B cell (primary cell): ENCODE data around the gene ZYG11A. TPM values are rescaled to one million over a fixed set of nuclear protein-coding genes. Genes with fewer than 3 reads are reported as not detected.
"Not testable (repeated sequence)": the region's sequence is repeated elsewhere in the genome, so short reads cannot be mapped to it uniquely, and the experiment has no call there.

ENCODE experiments used
- ATAC-seq: fragments of 200-7000 bp; cut with Tn5 transposase; one replicate; pipeline ENCODE4 v1.10.0; 2021; ENCODE audit warnings: low read depth, mild to moderate bottlenecking, moderate number of reproducible peaks, moderate library complexity
- CTCF ChIA-PET: fragments of 350-600 bp; sonication (Branson Sonifier 250); formaldehyde crosslinking; loops from one replicate; lab custom pipeline; 2021; ENCODE audit warnings: antibody characterized with exemption, inconsistent platforms; lab: Charles Lee
- POLR2A ChIA-PET: fragments of 350-600 bp; sonication (Branson Sonifier 250); formaldehyde crosslinking; loops from one replicate; lab custom pipeline; 2021; ENCODE audit warnings: antibody characterized with exemption; lab: Charles Lee
- DNase-seq: peaks from one replicate; pipeline ENCODE4 v3.0.0; 2013
- H2AFZ ChIP-seq: 2 replicates; pipeline ENCODE4 v1.6.1; 2012; ENCODE audit warnings: mild to moderate bottlenecking, low read depth, low read length; ENCODE audit not compliant: insufficient read depth, poor library complexity, severe bottlenecking
- H3K27ac ChIP-seq, 2 donors: 1 replicate in 1 of 2; 2 replicates in 1 of 2; pipeline ENCODE4 v1.5.1; 2012 to 2013; ENCODE audit warnings: low read length in 2 of 2, mild to moderate bottlenecking in 2 of 2, moderate library complexity in 1 of 2
- H3K27me3 ChIP-seq, 4 experiments: fragments of 200-600 bp in 1 of 4; sonication (generic) in 1 of 4; replicated peaks in 1 of 4; 1 replicate in 2 of 4; 2 replicates in 2 of 4; pipeline versions ENCODE4 v1.6.1 to v1.7.0; 2013 to 2016; ENCODE audit warnings: low read length in 3 of 4, mild to moderate bottlenecking in 2 of 4, mixed read lengths in 1 of 4, moderate library complexity in 1 of 4; ENCODE audit not compliant: insufficient read depth in 4 of 4, control insufficient read depth in 3 of 4; ENCODE audit errors: control extremely low read depth in 1 of 4
- H3K36me3 ChIP-seq, 2 experiments: replicated peaks in 1 of 2; 1 replicate in 1 of 2; 2 replicates in 1 of 2; pipeline versions ENCODE4 v1.6.1 to v1.7.1; 2013; ENCODE audit warnings: low read length in 1 of 2; ENCODE audit not compliant: insufficient read depth in 2 of 2, control insufficient read depth in 1 of 2; ENCODE audit errors: control extremely low read depth in 1 of 2, extremely low read depth in 1 of 2
- H3K4me1 ChIP-seq, 2 donors: fragments of 200-600 bp in 1 of 2; sonication (generic) in 1 of 2; 1 replicate in 1 of 2; 2 replicates in 1 of 2; pipeline versions ENCODE4 v1.5.1 to v1.6.1; 2013 to 2017; ENCODE audit warnings: low read length in 2 of 2; ENCODE audit not compliant: control insufficient read depth in 2 of 2, insufficient read depth in 2 of 2
- H3K4me2 ChIP-seq: replicated peaks from 2 replicates; pipeline ENCODE3; 2012; ENCODE audit warnings: mild to moderate bottlenecking, low read depth, low read length; ENCODE audit not compliant: poor library complexity, severe bottlenecking
- H3K4me3 ChIP-seq, 5 experiments: fragments of 200-600 bp in 1 of 5; sonication (generic) in 1 of 5; 1 replicate in 3 of 5; 2 replicates in 2 of 5; pipeline versions ENCODE4 v1.5.1 to v1.7.0; 2011 to 2016; ENCODE audit warnings: low read length in 4 of 5, mild to moderate bottlenecking in 4 of 5, low read depth in 2 of 5, control low read depth in 1 of 5, moderate library complexity in 1 of 5; ENCODE audit not compliant: insufficient read depth in 1 of 5; ENCODE audit errors: control extremely low read depth in 1 of 5, extremely low read depth in 1 of 5
- H3K79me2 ChIP-seq: fragments of 200-600 bp; sonication (generic); one replicate; pipeline ENCODE4 v1.6.0; 2016; ENCODE audit warnings: low read length; ENCODE audit not compliant: control insufficient read depth, insufficient read depth
- H3K9ac ChIP-seq: fragments of 200-600 bp; sonication (generic); 2 replicates; pipeline ENCODE4 v1.6.1; 2017; ENCODE audit warnings: mild to moderate bottlenecking, low read length, moderate library complexity
- H3K9me3 ChIP-seq, 3 donors: one replicate each; pipeline versions ENCODE4 v1.6.1 to v1.7.1; 2013; ENCODE audit warnings: low read length in 2 of 3; ENCODE audit not compliant: control insufficient read depth in 2 of 3, insufficient read depth in 1 of 3; ENCODE audit errors: control extremely low read depth in 1 of 3
- H4K20me1 ChIP-seq: 2 replicates; pipeline ENCODE4 v1.6.0; 2012; ENCODE audit warnings: mild to moderate bottlenecking, low read length; ENCODE audit not compliant: insufficient read depth, control insufficient read depth, poor library complexity, severe bottlenecking
- H3K27ac Mint-ChIP-seq: one replicate; pipeline ENCODE4 v1.8.0; 2021; ENCODE audit warnings: mixed read lengths
- H3K27me3 Mint-ChIP-seq: one replicate; pipeline ENCODE4 v1.8.0; 2021; ENCODE audit warnings: mixed read lengths
- H3K4me1 Mint-ChIP-seq: one replicate; pipeline ENCODE4 v1.8.0; 2021; ENCODE audit warnings: mixed read lengths
- H3K4me3 Mint-ChIP-seq: one replicate; pipeline ENCODE4 v1.8.0; 2021; ENCODE audit warnings: mixed read lengths
- H3K9me3 Mint-ChIP-seq: one replicate; pipeline ENCODE4 v1.8.0; 2022; ENCODE audit warnings: mixed read lengths; ENCODE audit not compliant: insufficient read depth
- EZH2 ChIP-seq: IDR thresholded peaks from 2 replicates; pipeline ENCODE4 v1.6.1; 2012; ENCODE audit warnings: borderline replicate concordance, low read depth, mild to moderate bottlenecking, moderate library complexity, low read length; ENCODE audit not compliant: insufficient read depth, poor library complexity, severe bottlenecking
- WGBS: methylation state at CpG from one replicate; pipeline ENCODE4 v1.1.5; 2013; ENCODE audit warnings: missing lambda C conversion rate; ENCODE audit not compliant: insufficient coverage; 5-methylcytosine and 5-hydroxymethylcytosine counted together
- intact Hi-C: fragments of 100-400 bp; cut with micrococcal nuclease; formaldehyde crosslinking; loops from one replicate; pipeline ENCODE4 v1.10.0; 2022
- polyA plus RNA-seq: library from polyadenylated mRNA; depleted of rRNA; stranded (reverse); fragments of >200 nt; gene quantifications from 2 replicates; pipeline ENCODE4 v1.2.3, GENCODE V29; 2012
- total RNA-seq, 2 donors: library from RNA; stranded (reverse); fragments of 120-200 nt in 1 of 2; gene quantifications; 1 replicate in 1 of 2; 2 replicates in 1 of 2; pipeline versions ENCODE4 v1.2.3 to v1.2.4, GENCODE V29; 2013 to 2022
- TF ChIP-seq, protein P1 (sequence below): fragments of 200-600 bp; IDR thresholded peaks from one replicate; pipeline ENCODE4 v1.8.0; 2022; ENCODE audit warnings: antibody characterized with exemption, mild to moderate bottlenecking

ZYG11A gene
- total and polyA plus RNA-seq, 2 donors (not counting 1 experiment from before 2014, with no cell fraction given) = 0.24 to 1.5 TPM

DNA sequence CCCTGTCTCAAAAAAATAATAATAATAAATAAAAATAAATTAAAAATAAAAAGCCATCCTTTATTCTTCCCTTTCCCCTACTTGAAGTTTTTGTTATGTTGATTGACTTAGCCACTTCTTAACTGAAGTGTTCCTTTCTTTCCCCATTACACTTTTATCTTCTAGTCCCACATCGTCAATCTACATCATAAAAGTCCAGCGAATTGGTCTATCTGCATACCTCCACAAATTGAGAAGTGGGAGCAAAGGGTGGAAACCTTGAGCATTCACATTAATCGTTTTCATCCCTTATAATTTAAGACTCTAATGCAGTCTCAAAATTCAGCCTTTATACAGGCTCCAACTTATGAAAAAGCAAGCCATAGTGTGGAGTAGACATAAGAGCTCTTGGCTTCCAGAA lies 6.5 kb upstream of the ZYG11A start:
- Histone ChIP-seq H3K4me3 (no peak overlapping the region), H3K4me1 (no peaks in the 10 kb centered on the region), H3K9me3 (no peaks in the 10 kb centered on the region), H3K4me2 (no peak overlapping the region), H3K9ac (no peak overlapping the region), H3K36me3 (no peaks in the 10 kb centered on the region), H4K20me1 (no peaks in the 10 kb centered on the region), H3K27ac (no peak overlapping the region), H3K27me3 (peaks cover 0 to 8% (median 0%) of the 10 kb centered on the region in 4 experiments), H2AFZ (no peak overlapping the region), H3K79me2 (no peaks in the 10 kb centered on the region)
- WGBS = no CpG with 5 or more reads among the region's 3 CpGs
- Mint-ChIP-seq H3K4me3 (no peak overlapping the region), H3K27me3 (peaks cover 7% of the 10 kb centered on the region), H3K4me1 (no peaks in the 10 kb centered on the region), H3K27ac (no peak overlapping the region), H3K9me3 (no peaks in the 10 kb centered on the region)
- no peak for DNase-seq
- intact Hi-C loops = no loop called here
- no peak for ATAC-seq
- ChIA-PET POLR2A (no interaction called here), CTCF (no interaction called here)
- no peak for TF ChIP-seq EZH2
- TF ChIP-seq, protein P1, sequence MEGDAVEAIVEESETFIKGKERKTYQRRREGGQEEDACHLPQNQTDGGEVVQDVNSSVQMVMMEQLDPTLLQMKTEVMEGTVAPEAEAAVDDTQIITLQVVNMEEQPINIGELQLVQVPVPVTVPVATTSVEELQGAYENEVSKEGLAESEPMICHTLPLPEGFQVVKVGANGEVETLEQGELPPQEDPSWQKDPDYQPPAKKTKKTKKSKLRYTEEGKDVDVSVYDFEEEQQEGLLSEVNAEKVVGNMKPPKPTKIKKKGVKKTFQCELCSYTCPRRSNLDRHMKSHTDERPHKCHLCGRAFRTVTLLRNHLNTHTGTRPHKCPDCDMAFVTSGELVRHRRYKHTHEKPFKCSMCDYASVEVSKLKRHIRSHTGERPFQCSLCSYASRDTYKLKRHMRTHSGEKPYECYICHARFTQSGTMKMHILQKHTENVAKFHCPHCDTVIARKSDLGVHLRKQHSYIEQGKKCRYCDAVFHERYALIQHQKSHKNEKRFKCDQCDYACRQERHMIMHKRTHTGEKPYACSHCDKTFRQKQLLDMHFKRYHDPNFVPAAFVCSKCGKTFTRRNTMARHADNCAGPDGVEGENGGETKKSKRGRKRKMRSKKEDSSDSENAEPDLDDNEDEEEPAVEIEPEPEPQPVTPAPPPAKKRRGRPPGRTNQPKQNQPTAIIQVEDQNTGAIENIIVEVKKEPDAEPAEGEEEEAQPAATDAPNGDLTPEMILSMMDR = no peak

DNA sequence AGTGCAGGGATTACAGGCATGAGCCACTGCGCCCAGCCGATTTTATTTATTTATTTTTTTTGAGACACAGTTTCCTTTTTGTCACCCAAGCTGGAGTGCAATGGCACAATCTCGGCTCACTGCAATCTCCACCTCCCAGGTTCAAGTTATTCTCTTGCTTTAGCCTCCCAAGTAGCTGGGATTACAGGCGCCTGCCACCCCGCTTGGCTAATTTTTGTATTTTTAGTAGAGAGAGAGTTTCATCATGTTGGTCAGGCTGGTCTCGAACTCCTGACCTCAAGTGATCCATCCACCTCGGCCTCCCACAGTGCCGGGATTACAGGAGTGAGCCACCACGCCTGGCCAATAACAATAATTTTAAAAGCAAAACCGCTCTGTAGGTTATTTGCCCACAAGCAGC lies 3.4 kb upstream of the ZYG11A start:
- not testable (repeated sequence) for H3K9ac ChIP-seq

DNA sequence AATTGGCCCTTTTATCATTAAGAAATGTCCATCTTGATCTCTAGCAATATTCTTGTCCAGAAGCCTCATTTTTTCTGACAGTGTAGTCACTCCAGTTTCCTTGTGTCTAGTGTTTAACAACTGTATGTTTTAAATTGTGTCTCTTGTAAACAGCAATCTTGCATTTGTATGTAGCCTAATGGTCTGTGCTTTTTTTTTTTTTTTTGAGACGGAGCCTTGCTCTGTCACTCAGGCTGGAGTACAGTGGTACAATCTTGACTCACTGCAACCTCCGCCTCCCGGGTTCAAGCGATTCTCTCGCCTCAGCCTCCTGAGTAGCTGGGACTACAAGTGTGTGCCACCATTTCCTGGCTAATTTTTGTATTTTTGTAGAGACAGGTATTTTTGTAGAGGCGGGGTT lies 2.6 kb downstream of the ZYG11A start:
- ATAC-seq, H3K36me3 ChIP-seq, H3K4me2 ChIP-seq, H3K27ac ChIP-seq, H3K4me3 ChIP-seq, CTCF ChIA-PET, H3K27me3 Mint-ChIP-seq, H3K9ac ChIP-seq, H2AFZ ChIP-seq, H3K79me2 ChIP-seq, intact Hi-C loops, POLR2A ChIA-PET, H3K9me3 Mint-ChIP-seq, DNase-seq, H4K20me1 ChIP-seq, H3K9me3 ChIP-seq, H3K27ac Mint-ChIP-seq: not testable (repeated sequence)
- Histone ChIP-seq H3K4me1 (peaks cover 9 to 14% of the 10 kb centered on the region in 2 donors), H3K27me3 (peaks cover 0 to 24% (median 5%) of the 10 kb centered on the region in 4 experiments)
- peaks cover 11% of the 10 kb centered on the region for H3K4me1 Mint-ChIP-seq
- 80% methylated on average over 5 of the region's 6 CpGs for WGBS
- peak overlapping the region; percentile 14 for H3K4me3 Mint-ChIP-seq

More for the DNA sequence above, 3.4 kb upstream of the ZYG11A start:
- POLR2A ChIA-PET, H3K27ac Mint-ChIP-seq, H4K20me1 ChIP-seq, H3K4me3 ChIP-seq, DNase-seq, CTCF ChIA-PET, intact Hi-C loops, H3K9me3 Mint-ChIP-seq, H3K79me2 ChIP-seq, H3K27ac ChIP-seq, H2AFZ ChIP-seq, ATAC-seq, H3K36me3 ChIP-seq, H3K9me3 ChIP-seq, H3K4me2 ChIP-seq, H3K4me3 Mint-ChIP-seq: not testable (repeated sequence)
- WGBS = 100% methylated on average over 3 of the region's 10 CpGs
- peaks cover 12% of the 10 kb centered on the region for H3K27me3 Mint-ChIP-seq
- peaks cover 10% of the 10 kb centered on the region for H3K4me1 Mint-ChIP-seq
- Histone ChIP-seq H3K4me1 (peaks cover 9 to 14% of the 10 kb centered on the region in 2 donors), H3K27me3 (peaks cover 0 to 28% (median 4%) of the 10 kb centered on the region in 4 experiments)
